Measurements from ENCODE around the gene ATP5IF1.

ATP5IF1 gene

DNA sequence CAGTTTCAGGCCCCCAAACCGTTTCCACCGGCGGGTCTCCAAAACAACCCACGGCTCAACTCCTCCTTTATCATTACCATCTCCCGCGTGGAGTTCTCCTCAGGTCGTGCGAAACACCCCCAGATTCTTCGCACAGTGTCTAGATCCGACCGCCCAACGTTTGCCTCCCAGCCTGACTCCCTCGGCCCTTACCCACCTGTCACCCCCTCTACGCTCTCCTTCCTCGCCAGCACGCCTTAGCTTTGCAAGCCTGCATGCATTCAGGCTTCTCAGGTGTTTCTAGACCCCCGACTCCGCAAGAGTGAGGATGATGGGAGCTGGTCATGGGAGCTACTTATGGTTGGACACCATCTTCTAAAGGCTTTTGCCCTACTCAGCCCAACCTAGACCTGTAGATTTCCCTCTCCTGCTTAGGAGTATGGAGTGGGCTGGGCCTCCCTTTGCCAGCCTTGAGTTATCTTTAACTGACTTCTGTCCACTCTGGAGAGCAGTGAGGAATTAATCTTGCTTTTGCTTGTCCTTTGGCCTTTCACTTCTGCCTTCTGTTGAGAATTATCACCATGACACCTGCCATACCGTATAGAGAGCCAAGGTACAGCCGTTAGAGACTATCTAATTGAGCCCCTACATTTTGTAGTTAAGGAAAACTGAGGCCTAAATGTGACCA, 865 bp downstream of the ATP5IF1 start:
- no peak for DNase-seq

DNA sequence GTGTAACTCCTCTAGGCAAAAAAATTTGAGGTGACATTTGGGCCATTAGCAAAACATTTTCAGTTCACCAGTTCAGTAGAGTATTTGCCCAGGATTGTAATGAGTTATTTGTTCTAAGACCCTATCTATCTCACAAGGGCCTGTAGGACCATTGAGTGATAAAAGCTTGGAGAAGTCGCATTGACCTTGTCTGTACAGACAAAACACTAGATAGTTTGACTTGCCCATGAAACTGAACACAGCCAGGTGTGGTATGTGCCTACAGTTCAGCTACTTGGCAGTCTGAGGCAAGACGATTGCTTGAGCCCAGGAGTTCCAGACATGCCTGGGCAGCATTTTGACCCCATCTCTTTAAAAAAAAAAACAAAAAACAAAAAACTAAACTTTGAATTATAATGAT, 3.1 kb downstream of the ATP5IF1 start:
- DNase-seq, result no peak

DNA sequence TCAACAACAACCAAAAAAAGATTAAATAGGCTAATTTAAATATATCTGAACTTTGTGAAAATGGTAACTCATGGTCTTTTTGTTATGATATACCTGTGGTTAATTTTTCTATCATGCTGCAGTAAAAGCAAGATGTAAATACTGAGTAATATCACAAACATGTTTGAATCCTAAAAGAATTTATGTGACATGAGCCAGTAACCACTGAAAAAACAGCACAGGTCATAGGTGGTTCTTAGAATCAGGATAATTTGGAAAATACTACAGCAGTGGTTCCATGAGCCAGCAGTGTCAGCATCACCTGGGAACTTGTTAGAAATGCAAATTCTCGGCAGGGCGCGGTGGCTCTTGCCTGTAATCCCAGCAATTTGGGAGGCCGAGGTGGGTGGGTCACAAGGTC, 4.1 kb downstream of the ATP5IF1 start:
- DNase-seq, result no peak

DNA sequence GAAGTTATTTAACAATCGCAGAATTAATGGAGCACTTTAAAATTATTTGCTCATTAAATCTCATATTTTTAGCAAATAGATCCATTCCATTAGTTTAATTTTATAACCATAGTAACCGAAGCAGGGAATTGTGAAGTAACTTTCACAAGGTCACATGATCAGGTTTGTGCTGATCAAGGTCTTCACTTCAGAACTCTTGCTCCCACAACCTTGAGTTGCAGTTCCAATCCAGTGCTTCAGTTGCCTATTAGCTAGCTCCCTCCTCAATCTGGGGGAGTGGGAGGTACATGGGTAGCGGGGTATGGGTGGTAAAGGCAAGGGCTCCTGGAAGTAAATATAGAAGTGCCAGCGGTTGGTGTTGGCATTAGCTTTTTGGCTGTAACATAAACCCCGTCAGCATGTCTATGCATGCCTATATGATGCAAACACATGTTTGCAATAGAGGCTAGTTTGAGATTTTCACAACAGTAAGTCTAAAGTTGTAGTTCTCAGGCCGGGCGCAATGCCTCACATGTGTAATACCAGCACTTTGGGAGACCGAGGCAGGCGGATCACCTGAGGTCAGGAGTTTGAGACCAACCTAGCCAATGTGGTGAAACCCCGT, 5.8 kb downstream of the ATP5IF1 start:
- DNase-seq, result no peak

- no peak for DNase-seq
These were observed 7.9 kb downstream of the ATP5IF1 start for GRCh38 chr1:28243685-28244311.

DNA sequence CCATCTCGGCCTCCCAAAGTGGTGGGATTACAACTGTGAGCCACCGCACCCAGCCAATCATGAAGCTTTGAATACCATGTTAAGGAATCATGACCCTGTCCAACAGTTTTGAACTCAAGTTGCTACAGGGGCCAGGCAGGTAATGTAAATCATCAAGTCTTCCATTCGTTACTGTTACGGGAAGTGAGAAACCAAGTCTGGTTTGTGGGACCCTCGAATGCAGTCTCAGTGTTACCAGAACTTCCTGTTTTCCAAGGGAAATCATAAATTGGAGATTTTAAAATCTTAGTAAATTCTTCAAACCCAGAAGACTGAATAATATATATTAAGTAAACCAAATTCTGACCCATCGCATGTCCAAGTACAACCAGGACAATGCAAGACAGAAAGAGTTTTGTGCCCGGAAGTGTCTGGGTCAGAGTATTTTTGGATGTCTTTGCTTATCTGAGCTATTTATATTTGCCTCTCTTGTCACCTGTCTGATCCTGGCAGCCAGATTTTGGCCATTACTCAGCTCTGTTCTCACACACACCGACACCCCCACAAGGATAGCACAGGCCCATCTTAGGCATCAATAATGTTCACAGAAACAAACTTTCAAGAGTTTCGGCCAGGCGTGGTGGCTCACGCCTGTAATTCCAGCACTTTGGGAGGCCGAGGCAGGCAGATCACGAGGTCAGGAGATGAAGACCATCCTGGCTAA, 8.8 kb downstream of the ATP5IF1 start:
- no peak for DNase-seq

- DNase-seq, result no peak
These were observed 10.5 kb downstream of the ATP5IF1 start for GRCh38 chr1:28246427-28246832.

DNA sequence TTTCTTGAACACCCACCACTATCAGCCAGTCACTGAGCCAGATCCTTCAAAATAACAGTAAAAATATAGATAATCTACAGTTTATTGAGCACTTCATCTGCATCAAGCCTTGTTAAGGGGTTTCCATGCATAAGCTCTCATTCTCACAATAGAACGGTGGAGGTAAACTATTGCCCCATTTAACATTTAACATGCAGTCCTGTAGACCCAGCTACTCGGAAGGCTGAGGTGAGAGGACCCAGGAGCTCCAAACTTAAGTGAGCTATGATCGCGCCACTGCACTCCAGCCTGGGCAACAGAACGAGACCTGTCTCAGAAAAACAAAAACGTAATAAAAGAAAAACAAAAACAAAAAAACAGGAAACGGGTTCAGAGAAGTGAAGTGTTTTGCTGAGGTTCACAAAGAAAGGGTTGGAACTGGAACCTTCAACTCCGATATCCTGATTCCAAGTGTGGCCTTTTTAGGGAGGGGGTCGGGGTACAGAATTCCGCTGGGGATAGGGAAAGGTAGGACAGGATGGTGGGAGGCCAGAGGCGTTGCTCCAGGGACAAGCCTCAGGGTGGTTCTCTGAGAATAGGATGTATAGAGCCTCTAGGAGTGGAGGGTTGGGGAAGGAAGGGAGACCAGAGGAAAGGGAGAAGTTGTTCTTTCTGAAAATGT, 11.8 kb downstream of the ATP5IF1 start:
- DNase-seq, result no peak

- DNase-seq, result peak; percentile 75
These were observed 12.5 kb downstream of the ATP5IF1 start for GRCh38 chr1:28248273-28249012.

DNA sequence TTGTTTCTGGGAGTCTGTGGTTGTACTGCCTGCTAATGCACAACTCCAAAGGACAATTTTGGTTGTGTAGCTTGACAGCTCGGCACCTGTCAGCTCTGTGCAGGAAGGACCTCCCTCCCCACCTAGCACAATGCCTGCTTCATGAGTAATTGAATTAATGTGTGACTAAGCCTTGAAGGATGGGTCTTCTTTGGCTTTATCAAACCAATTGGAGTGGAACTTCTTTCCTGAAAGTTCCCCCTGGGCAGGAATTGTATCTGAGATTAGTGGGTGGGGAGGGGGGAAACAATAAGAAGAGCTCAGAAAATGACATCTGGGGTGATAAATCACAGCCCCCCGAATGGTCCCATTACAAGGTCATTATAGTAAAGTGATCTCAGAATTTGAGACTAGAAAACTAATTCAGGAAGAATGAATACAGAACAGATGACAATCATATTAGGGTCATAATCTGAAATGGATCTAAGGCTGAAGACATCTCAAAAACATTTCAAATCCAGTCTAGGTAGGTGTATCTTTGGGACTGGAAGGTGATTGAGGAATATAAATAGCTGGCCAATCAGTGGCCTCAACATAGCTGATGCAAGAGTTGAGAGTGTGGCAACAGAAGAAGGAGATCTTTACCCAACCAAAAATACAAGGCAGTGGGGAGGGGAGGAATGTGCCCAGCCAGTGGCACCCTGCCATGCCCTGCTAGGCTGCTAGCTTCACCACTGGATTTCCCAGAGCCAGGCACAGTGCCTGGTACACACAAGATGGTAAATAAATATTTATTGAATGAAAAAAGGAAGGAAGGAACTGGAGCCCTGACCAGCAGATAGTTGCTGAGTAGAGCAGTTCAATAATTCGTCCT, 13.3 kb downstream of the ATP5IF1 start:
- DNase-seq, result peak; percentile 78

GRCh38 chr1:28249866-28250295, 14.0 kb downstream of the ATP5IF1 start:
- DNase-seq, result peak; percentile 47

DNA sequence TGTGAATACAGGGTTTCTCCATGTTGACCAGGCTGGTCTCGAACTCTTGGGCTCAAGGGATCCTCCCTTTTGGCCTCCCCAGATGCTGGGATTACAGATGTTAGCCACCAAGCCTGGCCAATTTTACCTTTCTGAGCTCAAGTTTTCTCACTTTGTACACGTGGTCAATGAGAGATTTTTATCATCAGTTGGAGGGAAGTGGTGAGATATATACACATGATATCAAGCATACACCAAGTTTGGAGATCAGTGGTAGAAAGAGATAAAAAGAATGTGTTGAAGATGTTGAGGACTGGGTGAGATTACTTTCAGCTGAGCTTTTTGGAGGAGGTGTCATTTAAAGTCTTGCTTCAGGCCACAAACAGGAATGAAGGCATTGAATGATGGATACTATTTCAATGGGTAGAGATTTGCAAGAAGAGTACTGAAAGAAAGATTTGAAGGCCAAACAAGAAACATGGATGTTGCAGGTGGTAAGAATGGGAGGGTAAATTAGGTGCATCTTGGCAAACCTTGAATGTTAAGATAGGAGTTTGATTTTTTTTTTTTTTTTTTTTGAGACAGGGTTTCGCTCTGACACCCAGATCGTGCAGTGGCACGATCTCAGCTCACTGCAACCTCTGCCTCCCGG, 20.4 kb downstream of the ATP5IF1 start:
- DNase-seq, result no peak

DNA sequence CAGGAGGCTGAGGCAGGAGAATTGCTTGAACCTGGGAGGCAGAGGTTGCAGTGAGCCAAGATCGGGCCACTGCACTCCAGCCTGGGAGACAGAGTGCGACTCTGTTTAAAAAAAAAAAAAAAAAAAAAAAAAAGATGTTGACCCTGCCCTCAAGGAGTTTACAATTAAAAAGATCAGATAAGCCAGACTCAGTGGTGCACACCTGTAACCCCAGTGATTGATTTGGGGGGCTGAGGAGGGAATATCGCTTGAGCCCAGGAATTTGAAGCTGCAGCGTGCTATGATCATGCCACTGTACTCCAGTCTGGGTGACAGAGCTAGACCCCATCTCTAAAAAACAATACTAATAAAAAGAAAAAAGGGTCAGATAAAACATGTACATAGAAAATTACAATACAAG, 21.8 kb downstream of the ATP5IF1 start:
- no peak for DNase-seq

- DNase-seq, result peak; percentile 37
These were observed 22.8 kb downstream of the ATP5IF1 start for GRCh38 chr1:28258628-28259251.

GRCh38 chr1:28259252-28259933, 23.5 kb downstream of the ATP5IF1 start, which contains the start of gene SESN2:
SESN2 (plus strand) TSS chr1:28259518; CDS start chr1:28259848, 330 bp downstream.
- DNase-seq, result peak; percentile 99

DNA sequence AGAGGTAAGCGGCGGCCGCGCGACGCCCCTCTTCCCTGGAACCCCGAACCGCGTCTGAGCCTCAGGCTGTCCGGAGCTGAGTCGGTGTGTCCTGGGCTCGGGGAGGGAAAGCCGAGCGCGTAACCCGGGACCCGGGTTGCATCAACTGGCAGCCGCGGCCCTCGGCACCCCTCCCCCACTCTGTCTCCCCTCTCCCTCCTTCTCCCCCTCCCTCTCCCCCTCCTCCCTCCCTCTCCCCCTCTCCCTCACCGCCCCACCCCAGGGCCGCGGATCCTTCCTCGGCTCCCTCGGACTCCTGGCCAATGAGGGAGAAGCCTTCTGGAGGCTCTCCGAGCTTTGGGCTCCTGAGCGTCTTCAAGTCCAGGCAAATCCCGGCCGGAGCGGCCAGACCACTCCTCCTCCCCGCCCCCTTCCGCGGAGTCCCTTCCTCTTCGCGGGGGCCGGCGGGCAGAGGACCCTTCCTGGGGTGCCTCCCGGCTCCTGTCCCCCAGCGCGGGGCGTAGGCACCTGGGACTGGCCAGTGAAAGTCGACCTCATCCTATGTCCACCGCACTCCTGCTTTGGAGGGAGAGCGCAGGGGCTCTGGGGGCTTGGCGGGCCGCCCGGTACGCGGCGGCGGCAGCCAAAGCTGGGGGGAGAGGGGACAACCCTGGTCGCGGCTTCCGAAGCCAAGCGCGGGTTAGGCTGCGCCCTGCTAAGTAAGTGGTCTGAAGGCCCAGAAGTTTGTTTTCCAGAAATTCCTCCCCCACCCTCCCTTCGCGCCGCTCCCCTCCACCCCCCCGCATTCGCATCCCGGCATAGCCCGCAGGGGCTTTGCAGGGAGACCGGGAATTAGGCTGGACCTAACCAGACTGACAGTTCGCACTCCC, 24.2 kb downstream of the ATP5IF1 start:
- DNase-seq, result peak; percentile 81

DNA sequence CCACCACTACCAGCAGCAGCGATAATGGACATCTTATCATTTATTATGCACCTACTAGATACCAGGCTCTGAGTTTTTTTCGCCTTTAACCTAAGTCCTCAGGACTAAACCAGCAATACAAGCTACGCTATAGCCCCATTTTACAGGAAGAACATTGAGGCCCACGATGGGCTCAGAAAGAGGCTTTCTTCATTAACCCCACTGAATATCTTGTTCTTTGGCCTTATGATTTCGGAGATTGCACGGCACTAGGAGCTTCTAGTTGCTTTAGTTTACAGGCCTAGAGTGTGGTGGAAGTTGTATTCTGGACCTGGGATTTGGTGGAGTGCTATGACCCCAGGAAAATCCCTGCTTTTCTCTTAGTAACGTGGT, 24.9 kb downstream of the ATP5IF1 start:
- DNase-seq, result no peak

GRCh38 chr1:28264897-28265296, 29.0 kb downstream of the ATP5IF1 start:
- DNase-seq, result no peak
